ENCODE data around the gene HLF. TPM values are rescaled to one million over a fixed set of nuclear protein-coding genes. Genes with fewer than 3 reads are reported as not detected.

HLF gene
- total and polyA plus RNA-seq, 2 of the 4 experiments (the other 2 are of a cell fraction), result 0.18 TPM; not detected in 1

GRCh38 chr17:55299890-55300289 is 35.1 kb downstream of the HLF start:
- Histone ChIP-seq H3K56ac (ENCODE audit: extremely low read depth, insufficient read depth, low read length) (no peak overlapping the region), H4K20me1 (ENCODE audit: insufficient read depth, low read length) (no peaks in the 10 kb centered on the region), H3K27me3 (ENCODE audit: control insufficient read depth, insufficient read depth, low read length) (no peaks in the 10 kb centered on the region; the same call in 1 of the 2 replicates), H3K23ac (ENCODE audit: low read depth, low read length) (no peak overlapping the region), H2BK5ac (ENCODE audit: low read depth, low read length, poor library complexity, severe bottlenecking) (no peak overlapping the region), H2AFZ (replicated peaks; ENCODE audit: low read length, poor library complexity) (no peak overlapping the region), H4K5ac (ENCODE audit: low read depth, low read length) (no peak overlapping the region), H3K14ac (replicated peaks; ENCODE audit: low read depth, low read length) (no peak overlapping the region), H2AK9ac (replicated peaks; ENCODE audit: low read depth, low read length, poor library complexity) (no peak overlapping the region), H3K4ac (ENCODE audit: low read depth, low read length) (no peak overlapping the region), H2AK5ac (ENCODE audit: low read depth, low read length) (no peak overlapping the region), H2BK20ac (ENCODE audit: low read depth, low read length) (no peak overlapping the region), H4K8ac (ENCODE audit: low read depth in 2 of 2, low read length in 2 of 2) (no peak overlapping the region), H3K9me1 (ENCODE audit: insufficient read depth, low read length) (no peaks in the 10 kb centered on the region), H3K79me1 (ENCODE audit: low read depth in 1 of 2, low read length in 2 of 2) (no peaks in the 10 kb centered on the region), H3K18ac (ENCODE audit: low read depth, low read length) (no peak overlapping the region), H3K9ac (ENCODE audit: low read depth, low read length) (no peak overlapping the region), H3K4me1 (ENCODE audit: control insufficient read depth, insufficient read depth, low read length) (no peaks in the 10 kb centered on the region), H2BK120ac (ENCODE audit: low read depth, low read length) (no peak overlapping the region), H3K27ac (ENCODE audit: insufficient read depth, low read length) (no peak overlapping the region), H3K9me3 (ENCODE audit: control insufficient read depth, insufficient read depth, low read length) (no peaks in the 10 kb centered on the region), H3K36me3 (ENCODE audit: control insufficient read depth, insufficient read depth, low read length) (no peaks in the 10 kb centered on the region), H3K4me3 (ENCODE audit: insufficient read depth, low read depth, low read length) (no peak overlapping the region), H2BK15ac (ENCODE audit: low read depth, low read length) (no peak overlapping the region), H4K91ac (ENCODE audit: insufficient read depth, low read depth, low read length) (no peak overlapping the region), H3K4me2 (ENCODE audit: low read depth, low read length) (no peak overlapping the region)
- DNase-seq, result no peak
- TF ChIP-seq MXI1 (IDR thresholded peaks at IDR 0.05; ENCODE audit: borderline replicate concordance, low read depth, low read length), result no peak
- TF ChIP-seq NFE2L2 (IDR thresholded peaks at IDR 0.05; ENCODE audit: low read depth, low read length), result no peak
- no peak for TF ChIP-seq RFX5 (IDR thresholded peaks at IDR 0.05; ENCODE audit: low read depth, low read length)
- POLR2A ChIA-PET (ENCODE audit: unreplicated experiment), result no interaction called here
- WGBS, 2 experiments (ENCODE audit: extremely low coverage in 2 of 2, insufficient read length in 1 of 2), result no CpG with 5 or more reads among the region's 4 CpGs
- intact Hi-C loops (cut with micrococcal nuclease), result loop anchor here (5.0 kb wide), 1 partner anchor 212 kb away; the partner anchor contains the start of gene SMIM36
- BruUV-seq (replicated peaks), result no TSS peak
- dilution Hi-C loops (cut with HindIII; ENCODE audit: low sequenced_read_pairs, unreplicated experiment), result no loop called here
- in situ Hi-C loops (cut with MboI; ENCODE audit: low sequenced_read_pairs), result loop anchor here (5.0 to 10.0 kb wide), 2 partner anchors 245 to 308 kb away; no protein-coding TSS in a partner anchor
- ATAC-seq (ENCODE audit: low read depth), result no peak
- CTCF ChIA-PET, result interaction anchor here (1.5 kb wide), 1 partner anchor 307 kb away, joined by 3 read pairs; no protein-coding TSS in a partner anchor

Data from IMR-90 (cell line).